KMS-11 (cell line): ENCODE measurements around the gene FHOD1.

Experiments used
- H2AFZ ChIP-seq: fragments of 200-600 bp; sonication (generic); 2 replicates; pipeline ENCODE4 v1.6.1; 2016; ENCODE audit warnings: antibody characterized with exemption, mixed run types, low read depth
- H3K27ac ChIP-seq: fragments of 200-600 bp; sonication (generic); 2 replicates; pipeline ENCODE4 v1.6.1; 2016; ENCODE audit warnings: mild to moderate bottlenecking, mixed run types
- H3K27me3 ChIP-seq: fragments of 200-600 bp; sonication (generic); 2 replicates; pipeline ENCODE4 v1.6.1; 2017; ENCODE audit warnings: mild to moderate bottlenecking, low read depth, mixed run types, moderate library complexity; ENCODE audit not compliant: insufficient read depth
- H3K36me3 ChIP-seq: fragments of 200-600 bp; sonication (generic); 2 replicates; pipeline ENCODE4 v1.6.1; 2017; ENCODE audit warnings: mild to moderate bottlenecking, mixed run types; ENCODE audit not compliant: insufficient read depth
- H3K4me1 ChIP-seq: fragments of 200-600 bp; sonication (generic); 2 replicates; pipeline ENCODE4 v1.6.1; 2016; ENCODE audit warnings: mild to moderate bottlenecking, low read depth, mixed run types; ENCODE audit not compliant: poor library complexity, severe bottlenecking
- H3K4me2 ChIP-seq: fragments of 200-600 bp; sonication (generic); 2 replicates; pipeline ENCODE4 v1.7.0; 2016; ENCODE audit warnings: mild to moderate bottlenecking, mixed run types
- H3K4me3 ChIP-seq: fragments of 200-600 bp; sonication (generic); IDR thresholded peaks from 2 replicates; pipeline ENCODE4 v1.6.1; 2017; ENCODE audit warnings: low read depth, low read length, mixed read lengths; ENCODE audit not compliant: insufficient read depth
- H3K79me2 ChIP-seq: fragments of 200-600 bp; sonication (generic); 2 replicates; pipeline ENCODE4 v1.6.1; 2016; ENCODE audit warnings: low read depth, mixed run types; ENCODE audit not compliant: insufficient read depth
- H3K9ac ChIP-seq: fragments of 200-600 bp; sonication (generic); 2 replicates; pipeline ENCODE4 v1.6.1; 2016; ENCODE audit warnings: mild to moderate bottlenecking, mixed run types
- H4K20me1 ChIP-seq: fragments of 200-600 bp; sonication (generic); 2 replicates; pipeline ENCODE4 v1.6.1; 2016; ENCODE audit warnings: mild to moderate bottlenecking, mixed run types; ENCODE audit not compliant: insufficient read depth
- CTCF ChIP-seq: fragments of 200-600 bp; sonication (generic); conservative IDR thresholded peaks from 2 replicates; pipeline ENCODE4 v1.6.1; 2017; ENCODE audit warnings: low read depth, mild to moderate bottlenecking, antibody characterized with exemption, low read length, moderate library complexity, mixed read lengths

FHOD1 gene

DNA sequence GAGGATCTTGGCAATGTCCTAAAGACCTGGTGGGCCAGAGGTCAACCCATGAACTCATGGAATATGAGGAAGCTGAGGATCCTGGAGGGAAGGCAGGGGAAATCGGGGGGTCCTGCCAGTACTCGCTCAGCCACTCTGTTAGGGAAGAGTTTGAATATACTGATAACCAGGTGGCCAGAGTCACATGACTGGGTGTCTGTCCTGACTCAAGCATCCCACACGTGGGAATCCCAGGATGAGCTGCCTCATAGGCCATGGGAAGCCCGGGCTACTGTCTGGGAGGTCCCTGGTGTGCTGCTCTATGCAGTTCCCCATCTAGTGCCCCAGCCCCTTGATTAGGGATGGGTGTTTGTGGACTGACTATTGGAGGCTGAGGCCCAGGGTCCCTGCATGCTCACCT, 59.0 kb downstream of the FHOD1 start:
- peaks cover 11% of the 10 kb centered on the region for H3K4me1 ChIP-seq
- no peak for TF ChIP-seq CTCF
- peaks cover 14% of the 10 kb centered on the region for H3K79me2 ChIP-seq

DNA sequence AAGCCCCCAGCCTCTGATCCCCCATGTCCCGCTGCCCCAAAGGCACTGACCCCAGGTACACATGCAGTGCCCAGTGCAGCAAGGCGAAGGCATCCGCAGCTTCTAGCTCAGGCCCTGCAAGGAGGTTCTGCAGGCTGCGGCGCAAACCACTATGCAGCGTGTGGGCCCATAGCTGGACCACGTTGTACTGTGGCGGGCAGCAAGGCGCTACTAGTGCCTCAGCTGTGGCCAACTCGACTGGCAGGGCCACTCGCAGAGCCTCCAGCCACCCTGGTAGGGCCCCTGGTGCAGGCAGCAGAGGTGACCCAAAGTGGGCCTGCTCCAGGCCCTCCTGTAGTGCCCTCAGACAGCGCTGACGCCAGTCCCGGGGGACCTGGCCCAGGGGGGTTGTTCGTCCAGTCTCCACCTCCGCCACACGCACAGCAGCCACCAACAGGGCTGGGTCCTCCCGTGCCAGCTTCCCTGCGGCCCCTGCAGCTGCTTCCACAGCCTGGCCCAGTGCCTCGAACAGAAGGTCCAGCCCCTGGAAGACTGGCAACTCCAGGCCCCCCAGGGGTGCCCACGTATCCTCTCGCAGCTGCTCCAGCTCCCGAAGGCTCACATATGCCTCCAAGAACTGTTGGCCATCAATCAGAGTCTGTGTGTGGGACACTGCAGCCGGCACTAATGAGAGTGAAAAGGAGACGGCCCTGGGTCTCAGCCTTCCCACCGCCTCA, 59.9 kb downstream of the FHOD1 start:
- H3K4me1 ChIP-seq = peaks cover 13% of the 10 kb centered on the region
- TF ChIP-seq CTCF = no peak

More for the DNA sequence above, 59.0 kb downstream of the FHOD1 start:
- Histone ChIP-seq H2AFZ (no peak overlapping the region), H3K4me2 (no peak overlapping the region), H3K4me3 (no peak overlapping the region), H3K36me3 (no peaks in the 10 kb centered on the region), H3K9ac (no peak overlapping the region), H3K27me3 (peaks cover 17% of the 10 kb centered on the region; the same call in 1 of the 2 replicates), H3K27ac (no peak overlapping the region), H4K20me1 (no peaks in the 10 kb centered on the region)

DNA sequence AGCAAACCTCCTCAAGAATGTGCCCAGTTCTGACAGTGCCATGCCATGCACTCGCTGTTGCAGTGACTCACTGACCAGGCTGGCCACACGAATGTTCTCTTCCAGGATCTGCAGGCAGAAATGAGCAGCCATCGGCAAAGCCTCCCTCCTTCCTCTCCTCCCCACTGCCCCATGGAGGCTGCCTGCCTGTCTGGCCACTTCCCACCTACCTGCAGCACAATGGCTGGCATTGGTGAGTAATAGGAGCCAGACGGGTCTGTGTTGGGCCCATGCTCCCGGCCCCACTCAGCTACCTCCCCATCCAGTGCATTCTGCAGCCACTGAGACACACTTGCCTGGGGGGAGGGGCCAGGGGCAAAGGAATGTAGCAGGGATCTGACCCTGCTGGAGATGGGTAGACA, 60.7 kb downstream of the FHOD1 start:
- Histone ChIP-seq H3K4me2 (no peak overlapping the region), H3K9ac (no peak overlapping the region), H3K36me3 (no peaks in the 10 kb centered on the region)

More for the DNA sequence above, 59.9 kb downstream of the FHOD1 start:
- Histone ChIP-seq H3K36me3 (no peaks in the 10 kb centered on the region), H3K27ac (no peak overlapping the region), H3K27me3 (peaks cover 17% of the 10 kb centered on the region; the same call in 1 of the 2 replicates), H3K79me2 (peaks cover 4% of the 10 kb centered on the region), H4K20me1 (no peaks in the 10 kb centered on the region), H3K4me3 (no peak overlapping the region), H3K4me2 (no peak overlapping the region), H2AFZ (no peak overlapping the region), H3K9ac (no peak overlapping the region)

GRCh38 chr16:67185651-67186134, 61.6 kb downstream of the FHOD1 start:
- H4K20me1 ChIP-seq = no peaks in the 10 kb centered on the region
- no peak overlapping the region for H3K4me3 ChIP-seq
- no peak overlapping the region for H2AFZ ChIP-seq
- TF ChIP-seq CTCF = peak; percentile 59
- H3K36me3 ChIP-seq = no peaks in the 10 kb centered on the region
- H3K27ac ChIP-seq = no peak overlapping the region
- no peaks in the 10 kb centered on the region for H3K79me2 ChIP-seq
- peaks cover 17% of the 10 kb centered on the region; the same call in 1 of the 2 replicates for H3K27me3 ChIP-seq
- no peak overlapping the region; the same call in 1 of the 2 replicates for H3K4me2 ChIP-seq
- H3K4me1 ChIP-seq = peaks cover 9% of the 10 kb centered on the region
- no peak overlapping the region for H3K9ac ChIP-seq

More for the DNA sequence above, 60.7 kb downstream of the FHOD1 start:
- H3K27me3 ChIP-seq = peaks cover 17% of the 10 kb centered on the region; the same call in 1 of the 2 replicates
- no peak for TF ChIP-seq CTCF
- H4K20me1 ChIP-seq = no peaks in the 10 kb centered on the region
- H3K4me3 ChIP-seq = no peak overlapping the region
- H3K4me1 ChIP-seq = peaks cover 12% of the 10 kb centered on the region
- H3K27ac ChIP-seq = no peak overlapping the region
- no peaks in the 10 kb centered on the region for H3K79me2 ChIP-seq
- H2AFZ ChIP-seq = no peak overlapping the region
